SK-N-MC (cell line): ENCODE data around the gene ALDOC.
A peak's percentile ranks its signal among the peaks of the same experiment; 100 is the strongest.

ENCODE experiments used
- DNase-seq: peaks from one replicate; pipeline ENCODE4 v3.0.0-alpha.2; 2011; ENCODE audit warnings: low read depth, low spot score
- H3K27ac ChIP-seq: fragments of 200-600 bp; sonication (generic); 2 replicates; pipeline ENCODE4 v1.5.1; 2016; ENCODE audit warnings: mixed run types
- H3K36me3 ChIP-seq: fragments of 200-600 bp; sonication (generic); 2 replicates; pipeline ENCODE4 v1.6.1; 2017; ENCODE audit warnings: antibody characterized with exemption, low read length, mixed read lengths; ENCODE audit not compliant: insufficient read depth
- H3K4me3 ChIP-seq: fragments of 200-600 bp; sonication (generic); 2 replicates; pipeline ENCODE4 v1.5.1; 2016
- H3K9ac ChIP-seq: fragments of 200-600 bp; sonication (generic); 2 replicates; pipeline ENCODE4 v1.8.0; 2017; ENCODE audit warnings: mixed run types, mixed read lengths; ENCODE audit not compliant: insufficient read length
- H3K9me3 ChIP-seq: fragments of 200-600 bp; sonication (generic); 2 replicates; pipeline ENCODE4 v1.6.1; 2017; ENCODE audit warnings: low read depth, mild to moderate bottlenecking, antibody characterized with exemption, low read length, moderate library complexity, mixed read lengths
- EZH2 ChIP-seq: fragments of 200-600 bp; sonication (generic); IDR thresholded peaks from one replicate; pipeline ENCODE4 v1.6.1; 2017; ENCODE audit warnings: antibody characterized with exemption
- FOXP2 ChIP-seq: optimal IDR thresholded peaks from 2 replicates; pipeline ENCODE3; 2011; ENCODE audit warnings: mild to moderate bottlenecking, moderate library complexity; ENCODE audit not compliant: insufficient read depth; ENCODE audit errors: extremely low read length, control extremely low read depth
- POLR2AphosphoS5 ChIP-seq: IDR thresholded peaks from 2 replicates; pipeline ENCODE4 v1.6.1; 2012; ENCODE audit warnings: mild to moderate bottlenecking, low read depth, low read length, borderline replicate concordance

ALDOC gene

GRCh38 chr17:28552176-28552999, 24.3 kb downstream of the ALDOC start, which contains the start of gene UNC119:
Gene UNC119 (minus strand): TSS chr17:28552624. CDS start chr17:28552557, 67 bp downstream.
- TF ChIP-seq FOXP2 (no peak), POLR2AphosphoS5 (peak; percentile 65; the same call in 1 of the 2 replicates), EZH2 (no peak)
- Histone ChIP-seq H3K36me3 (peaks cover 17% of the 10 kb centered on the region; the same call in 1 of the 2 replicates), H3K9ac (peak within 1 kb of the TSS; percentile 77), H3K9me3 (no peaks in the 10 kb centered on the region), H3K27ac (no peak within 1 kb of the TSS), H3K4me3 (peak within 1 kb of the TSS; percentile 93)
- DNase-seq, result no peak

- peaks cover 10% of the 10 kb centered on the region; the same call in 1 of the 2 replicates for H3K36me3 ChIP-seq
- no peaks in the 10 kb centered on the region for H3K9me3 ChIP-seq
- TF ChIP-seq POLR2AphosphoS5 (no peak), FOXP2 (no peak), EZH2 (no peak)
- no peak for DNase-seq
- H3K4me3 ChIP-seq, result peak overlapping the region; percentile 93
- H3K9ac ChIP-seq, result peak overlapping the region; percentile 77
- no peak overlapping the region for H3K27ac ChIP-seq
Observed at GRCh38 chr17:28551421-28552175, 25.1 kb downstream of the ALDOC start.

- H3K4me3 ChIP-seq, result no peak overlapping the region
- peaks cover 5% of the 10 kb centered on the region; the same call in 1 of the 2 replicates for H3K36me3 ChIP-seq
- no peaks in the 10 kb centered on the region for H3K9me3 ChIP-seq
- H3K9ac ChIP-seq, result no peak overlapping the region
- no peak overlapping the region for H3K27ac ChIP-seq
- TF ChIP-seq POLR2AphosphoS5, result no peak
- no peak for TF ChIP-seq FOXP2
- no peak for TF ChIP-seq EZH2
- DNase-seq, result no peak
Observed at GRCh38 chr17:28550858-28551257, 25.8 kb downstream of the ALDOC start.

- Histone ChIP-seq H3K9me3 (no peaks in the 10 kb centered on the region), H3K36me3 (peaks cover 5% of the 10 kb centered on the region; the same call in 1 of the 2 replicates), H3K9ac (no peak overlapping the region), H3K27ac (no peak overlapping the region), H3K4me3 (no peak overlapping the region)
- no peak for TF ChIP-seq EZH2
- TF ChIP-seq POLR2AphosphoS5, result no peak
- no peak for DNase-seq
Observed at GRCh38 chr17:28549236-28550132, 27.2 kb downstream of the ALDOC start.

- no peak overlapping the region for H3K27ac ChIP-seq
- TF ChIP-seq POLR2AphosphoS5 (no peak), FOXP2 (no peak), EZH2 (no peak)
- no peaks in the 10 kb centered on the region for H3K9me3 ChIP-seq
- H3K9ac ChIP-seq, result no peak overlapping the region
- peaks cover 2% of the 10 kb centered on the region; the same call in 1 of the 2 replicates for H3K36me3 ChIP-seq
- H3K4me3 ChIP-seq, result no peak overlapping the region
- no peak for DNase-seq
Observed at GRCh38 chr17:28548417-28549130, 28.1 kb downstream of the ALDOC start.

- TF ChIP-seq POLR2AphosphoS5, result no peak
- no peak for TF ChIP-seq EZH2
- TF ChIP-seq FOXP2, result no peak
- no peaks in the 10 kb centered on the region for H3K9me3 ChIP-seq
- no peak for DNase-seq
- no peak overlapping the region for H3K9ac ChIP-seq
- H3K27ac ChIP-seq, result no peak overlapping the region
- no peak overlapping the region for H3K4me3 ChIP-seq
- H3K36me3 ChIP-seq, result no peaks in the 10 kb centered on the region; the same call in 1 of the 2 replicates
Observed at GRCh38 chr17:28547623-28548416, 28.9 kb downstream of the ALDOC start.

GRCh38 chr17:28547096-28547622, 29.5 kb downstream of the ALDOC start:
- H3K9ac ChIP-seq, result no peak overlapping the region
- H3K36me3 ChIP-seq, result no peaks in the 10 kb centered on the region; the same call in 1 of the 2 replicates
- H3K9me3 ChIP-seq, result no peaks in the 10 kb centered on the region
- H3K4me3 ChIP-seq, result no peak overlapping the region
- no peak for DNase-seq
- TF ChIP-seq EZH2 (no peak), POLR2AphosphoS5 (no peak), FOXP2 (no peak)
- no peak overlapping the region for H3K27ac ChIP-seq
